K562 (cell line): ENCODE measurements around the gene WSCD1.

Experiments
- RBM39 ChIP-seq: fragments of 200-400 bp; formaldehyde crosslinking; optimal IDR thresholded peaks from 2 replicates; pipeline ENCODE3; 2018; ENCODE audit warnings: low read depth, low read length
- STAG1 ChIP-seq: sonication (generic); formaldehyde crosslinking; IDR thresholded peaks from 2 replicates; pipeline ENCODE4 v1.5.0; 2020; ENCODE audit warnings: missing genetic modification reagents, borderline replicate concordance
- TF ChIP-seq, protein P1 (sequence below), 3 experiments: IDR thresholded peaks in 2 of 3; conservative IDR thresholded peaks in 1 of 3; 2 replicates each; pipeline ENCODE4 v1.5.1; 2011 to 2012; ENCODE audit warnings: low read length in 3 of 3, mild to moderate bottlenecking in 3 of 3, control low read depth in 2 of 3, improper control_type of control experiment in 1 of 3, inconsistent platforms in 1 of 3, low read depth in 1 of 3, mixed read lengths in 1 of 3, moderate library complexity in 1 of 3; ENCODE audit not compliant: insufficient read depth in 2 of 3

DNA sequence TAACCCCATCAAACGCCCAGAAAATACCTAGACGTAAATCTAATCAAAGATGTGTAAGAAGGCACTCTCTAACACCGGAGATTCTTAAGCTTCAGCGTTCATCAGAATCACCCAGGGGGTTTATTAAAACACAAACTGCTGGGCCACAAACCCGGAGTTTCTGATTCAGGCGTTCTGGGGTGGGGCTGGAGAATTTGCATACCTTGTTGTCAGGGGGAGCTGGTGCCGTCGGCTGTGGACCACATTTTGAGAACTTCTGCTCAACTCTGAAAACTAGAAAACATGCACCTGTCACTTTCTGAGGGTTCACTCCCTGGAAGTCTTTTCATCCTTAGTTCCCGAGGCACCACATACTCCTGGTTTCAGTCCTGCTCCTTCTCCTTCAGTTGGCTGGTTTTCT lies 48.6 kb upstream of the WSCD1 start:
- TF ChIP-seq STAG1 (CRISPR knock-in tag) (no peak), RBM39 (no peak)
- TF ChIP-seq, protein P1, sequence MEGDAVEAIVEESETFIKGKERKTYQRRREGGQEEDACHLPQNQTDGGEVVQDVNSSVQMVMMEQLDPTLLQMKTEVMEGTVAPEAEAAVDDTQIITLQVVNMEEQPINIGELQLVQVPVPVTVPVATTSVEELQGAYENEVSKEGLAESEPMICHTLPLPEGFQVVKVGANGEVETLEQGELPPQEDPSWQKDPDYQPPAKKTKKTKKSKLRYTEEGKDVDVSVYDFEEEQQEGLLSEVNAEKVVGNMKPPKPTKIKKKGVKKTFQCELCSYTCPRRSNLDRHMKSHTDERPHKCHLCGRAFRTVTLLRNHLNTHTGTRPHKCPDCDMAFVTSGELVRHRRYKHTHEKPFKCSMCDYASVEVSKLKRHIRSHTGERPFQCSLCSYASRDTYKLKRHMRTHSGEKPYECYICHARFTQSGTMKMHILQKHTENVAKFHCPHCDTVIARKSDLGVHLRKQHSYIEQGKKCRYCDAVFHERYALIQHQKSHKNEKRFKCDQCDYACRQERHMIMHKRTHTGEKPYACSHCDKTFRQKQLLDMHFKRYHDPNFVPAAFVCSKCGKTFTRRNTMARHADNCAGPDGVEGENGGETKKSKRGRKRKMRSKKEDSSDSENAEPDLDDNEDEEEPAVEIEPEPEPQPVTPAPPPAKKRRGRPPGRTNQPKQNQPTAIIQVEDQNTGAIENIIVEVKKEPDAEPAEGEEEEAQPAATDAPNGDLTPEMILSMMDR (IDR thresholded peaks at IDR 0.05 in 2 of 3, conservative IDR thresholded peaks at IDR 0.05 in 1 of 3; ENCODE audit: insufficient read depth in 2 of 3, low read depth in 1 of 3, low read length in 3 of 3): no peak
